ENCODE results near the gene MORF4L1. TPM values are rescaled to one million over a fixed set of nuclear protein-coding genes. Genes with fewer than 3 reads are reported as not detected.
A peak's percentile ranks its signal among the peaks of the same experiment; 100 is the strongest.

The MORF4L1 gene
- total RNA-seq (2013; cell fraction: nucleolus; rRNA removed) = 189 and 192 TPM in 2 replicates
- total RNA-seq (2014; rRNA removed) (113 and 132 TPM in 2 replicates), total RNA-seq (2014; rRNA removed; fragmentation: Illumina TruSeq; extraction: Trizol) (183 and 189 TPM in 2 replicates), total RNA-seq (2021) (227 and 245 TPM in 2 replicates), polyA plus RNA-seq (2011; rRNA removed) (356 and 537 TPM in 2 replicates), polyA plus RNA-seq (2014; fragmentation: Illumina TruSeq; extraction: Trizol) (636 and 940 TPM in 2 replicates), polyA plus RNA-seq (2014; fragmentation: Nextera tagmentation; extraction: Ambion mirVana) (100 to 1,000 TPM; 230 to 403 TPM), polyA plus RNA-seq (2014; rRNA removed) (325 and 426 TPM in 2 replicates), polyA plus RNA-seq (2016; fragmentation: Nextera tagmentation; extraction: Ambion mirVana) (100 to 1,000 TPM; 184 to 198 TPM), polyA minus RNA-seq (2011; rRNA and poly(A)+ RNA removed) (76.0 and 104 TPM in 2 replicates), Bru-seq, nascent RNA (percentile 90 among the genes with signal in this experiment), BruChase-seq, experiment 1, labeled RNA remaining after a 6-hour chase (percentile 93 among the genes with signal in this experiment), BruChase-seq, experiment 2, labeled RNA remaining after a 2-hour chase (percentile 90 among the genes with signal in this experiment)
- polyA plus RNA-seq (2011; ENCODE audit: low read depth) = 210 TPM
- 120 and 179 TPM in 2 replicates for polyA plus RNA-seq (2011; cell fraction: cytosol; rRNA removed)
- 98.5 and 126 TPM in 2 replicates for polyA plus RNA-seq (2011; cell fraction: nucleus; rRNA removed)
- polyA plus RNA-seq (2012) = 241 and 341 TPM in 2 replicates
- polyA minus RNA-seq (2011; cell fraction: cytosol; rRNA and poly(A)+ RNA removed) = 52.9 and 57.2 TPM in 2 replicates
- 41.2 and 59.2 TPM in 2 replicates for polyA minus RNA-seq (2011; cell fraction: nucleus; rRNA and poly(A)+ RNA removed)
- long read RNA-seq, experiment 1, transcript MORF4L1-203 (12 exons, 1,880 nt) = major isoform, 74 of 93 reads
- long read RNA-seq, experiment 1, partial matches to known transcripts = 8 of 93 reads
- long read RNA-seq, experiment 1, other reads (novel, unspliced or antisense) = 8 of 93 reads
- long read RNA-seq, experiment 2, transcript MORF4L1-201 (13 exons, 2,359 nt) = minor isoform, 5 of 519 reads
- long read RNA-seq, experiment 2, transcript MORF4L1-203 (12 exons, 1,880 nt) = major isoform, 345 of 519 reads
- long read RNA-seq, experiment 2, partial matches to known transcripts = 139 of 519 reads
- long read RNA-seq, experiment 2, other reads (novel, unspliced or antisense) = 25 of 519 reads

DNA sequence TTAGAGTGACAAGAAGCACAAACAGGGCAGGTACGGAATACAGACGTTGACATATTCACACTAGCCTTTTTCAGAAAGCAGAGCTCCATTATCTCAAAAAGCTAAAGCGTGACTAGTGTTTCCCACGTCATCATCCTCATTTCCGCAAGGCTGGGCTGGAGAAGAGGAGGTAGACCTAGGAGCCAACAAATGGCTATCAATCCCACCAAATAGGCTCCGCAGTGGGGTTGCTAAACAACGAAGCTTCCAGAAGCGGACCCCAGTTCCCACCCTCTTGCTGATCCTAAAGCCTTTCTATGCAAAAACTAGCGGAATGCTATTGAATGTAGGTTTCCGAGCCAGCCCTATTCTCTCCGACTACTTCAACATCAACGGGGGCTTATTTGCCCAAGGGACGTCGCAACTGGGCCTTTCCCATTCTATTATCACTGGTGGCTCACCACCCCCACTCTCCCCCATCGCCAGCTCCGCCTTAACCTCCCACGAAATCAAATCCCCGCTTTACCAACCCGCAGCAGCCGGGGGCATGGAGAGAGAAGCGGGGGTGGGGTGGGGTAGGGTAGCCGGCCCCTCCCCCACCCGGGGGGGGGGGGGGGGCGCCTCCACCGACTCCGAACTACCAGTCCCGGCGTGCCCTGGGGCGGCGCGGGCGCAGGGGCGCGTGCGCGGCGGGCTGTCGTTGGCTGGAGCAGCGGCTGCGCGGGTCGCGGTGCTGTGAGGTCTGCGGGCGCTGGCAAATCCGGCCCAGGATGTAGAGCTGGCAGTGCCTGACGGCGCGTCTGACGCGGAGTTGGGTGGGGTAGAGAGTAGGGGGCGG is at the start of gene MORF4L1:
MORF4L1 (plus strand) TSS at position 736 of the 817 bp plus-strand sequence. CDS start 128 bp downstream, outside the sequence.
- peak; percentile 18 for FAIRE-seq
- 9% methylated on average over 41 of the region's 52 CpGs for WGBS (ENCODE audit: insufficient coverage, insufficient replicate concordance, low lambda C conversion rate, missing lambda C conversion rate)
- ChIA-PET POLR2A (interaction anchor here (0.5 to 2.5 kb wide), 12 partner anchors 8 to 1165 kb away, joined by 3 to 12 read pairs (median 4); partner anchors contain the start of gene CTSH), CTCF (interaction anchor here (0.6 to 1.6 kb wide), 7 partner anchors 12 to 312 kb away, joined by 3 to 10 read pairs (median 4); no protein-coding TSS in a partner anchor), SMC1A (ENCODE audit: uncharacterized antibody, unreplicated experiment) (interaction anchor here (0.8 to 1.8 kb wide), 5 partner anchors 8 to 68 kb away, joined by 3 to 8 read pairs (median 3); no protein-coding TSS in a partner anchor), RAD21 (ENCODE audit: unreplicated experiment) (interaction anchor here (0.6 to 1.3 kb wide), 6 partner anchors 13 to 132 kb away, joined by 3 to 5 read pairs (median 3); partner anchors contain the start of gene CTSH)
- peak; percentile 71 for DNase-seq (ENCODE audit: low read depth, low spot score)
- Histone ChIP-seq H2AFZ (ENCODE audit: control insufficient read depth, low read depth, low read length) (peak within 1 kb of the TSS; percentile 98), H3K9ac (ENCODE audit: control insufficient read depth, insufficient read depth, low read length) (peak within 1 kb of the TSS; percentile 100), H3K4me3 (peak within 1 kb of the TSS; percentile 90), H3K4me1 (ENCODE audit: control insufficient read depth, insufficient read depth, low read length) (peaks cover 3% of the 10 kb centered on the region; the same call in 1 of the 2 replicates), H3K4me2 (ENCODE audit: control insufficient read depth, insufficient read depth) (peak within 1 kb of the TSS; percentile 91), H3K9me3 (replicated peaks; ENCODE audit: control insufficient read depth, insufficient read depth, low read length) (no peaks in the 10 kb centered on the region), H3K27me3 (replicated peaks in 1 of 2; ENCODE audit: control insufficient read depth in 2 of 2, insufficient read depth in 2 of 2, low read length in 1 of 2) (no peaks in the 10 kb centered on the region), H3K27ac (ENCODE audit: control insufficient read depth, insufficient read depth) (peak within 1 kb of the TSS; percentile 99), H3K79me2 (ENCODE audit: control insufficient read depth, insufficient read depth, low read length) (peaks cover 45% of the 10 kb centered on the region), H4K20me1 (ENCODE audit: control insufficient read depth, insufficient read depth) (peaks cover 5% of the 10 kb centered on the region), H3K36me3 (ENCODE audit: control insufficient read depth in 2 of 2, insufficient read depth in 2 of 2, low read length in 1 of 2) (no peaks in the 10 kb centered on the region)
- in situ Hi-C loops (cut with MboI) (no loop called here), intact Hi-C loops (cut with micrococcal nuclease; ENCODE audit: unreplicated experiment) (loop anchor here (2.0 kb wide), 2 partner anchors 72 to 116 kb away; partner anchors contain the start of gene CTSH)
- no TSS peak for BruUV-seq (replicated peaks)
- ATAC-seq = peak; percentile 90
- peak; percentile 38; the same call in 1 of the 2 replicates for TF ChIP-seq NFYB (IDR thresholded peaks at IDR 0.05; ENCODE audit: insufficient read depth, low read depth, low read length)
- no peak for TF ChIP-seq EP300 (IDR thresholded peaks at IDR 0.05; ENCODE audit: borderline replicate concordance in 1 of 2, control insufficient read depth in 1 of 2, low read depth in 2 of 2, low read length in 2 of 2)
- TF ChIP-seq CREB1 (IDR thresholded peaks at IDR 0.05; ENCODE audit: low read depth) = peak; percentile 96
- TF ChIP-seq, protein P1, sequence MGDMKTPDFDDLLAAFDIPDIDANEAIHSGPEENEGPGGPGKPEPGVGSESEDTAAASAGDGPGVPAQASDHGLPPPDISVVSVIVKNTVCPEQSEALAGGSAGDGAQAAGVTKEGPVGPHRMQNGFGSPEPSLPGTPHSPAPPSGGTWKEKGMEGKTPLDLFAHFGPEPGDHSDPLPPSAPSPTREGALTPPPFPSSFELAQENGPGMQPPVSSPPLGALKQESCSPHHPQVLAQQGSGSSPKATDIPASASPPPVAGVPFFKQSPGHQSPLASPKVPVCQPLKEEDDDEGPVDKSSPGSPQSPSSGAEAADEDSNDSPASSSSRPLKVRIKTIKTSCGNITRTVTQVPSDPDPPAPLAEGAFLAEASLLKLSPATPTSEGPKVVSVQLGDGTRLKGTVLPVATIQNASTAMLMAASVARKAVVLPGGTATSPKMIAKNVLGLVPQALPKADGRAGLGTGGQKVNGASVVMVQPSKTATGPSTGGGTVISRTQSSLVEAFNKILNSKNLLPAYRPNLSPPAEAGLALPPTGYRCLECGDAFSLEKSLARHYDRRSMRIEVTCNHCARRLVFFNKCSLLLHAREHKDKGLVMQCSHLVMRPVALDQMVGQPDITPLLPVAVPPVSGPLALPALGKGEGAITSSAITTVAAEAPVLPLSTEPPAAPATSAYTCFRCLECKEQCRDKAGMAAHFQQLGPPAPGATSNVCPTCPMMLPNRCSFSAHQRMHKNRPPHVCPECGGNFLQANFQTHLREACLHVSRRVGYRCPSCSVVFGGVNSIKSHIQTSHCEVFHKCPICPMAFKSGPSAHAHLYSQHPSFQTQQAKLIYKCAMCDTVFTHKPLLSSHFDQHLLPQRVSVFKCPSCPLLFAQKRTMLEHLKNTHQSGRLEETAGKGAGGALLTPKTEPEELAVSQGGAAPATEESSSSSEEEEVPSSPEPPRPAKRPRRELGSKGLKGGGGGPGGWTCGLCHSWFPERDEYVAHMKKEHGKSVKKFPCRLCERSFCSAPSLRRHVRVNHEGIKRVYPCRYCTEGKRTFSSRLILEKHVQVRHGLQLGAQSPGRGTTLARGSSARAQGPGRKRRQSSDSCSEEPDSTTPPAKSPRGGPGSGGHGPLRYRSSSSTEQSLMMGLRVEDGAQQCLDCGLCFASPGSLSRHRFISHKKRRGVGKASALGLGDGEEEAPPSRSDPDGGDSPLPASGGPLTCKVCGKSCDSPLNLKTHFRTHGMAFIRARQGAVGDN (IDR thresholded peaks at IDR 0.05) = 0 out of 2 replicates have a peak, but pooled peaks have one; percentile 47
- 0 out of 2 replicates have a peak, but pooled peaks have one; percentile 32 for TF ChIP-seq SREBF1 (IDR thresholded peaks at IDR 0.05; ENCODE audit: low read length)
- TF ChIP-seq CREM (IDR thresholded peaks at IDR 0.05; ENCODE audit: low read depth) = peak; percentile 95
- TF ChIP-seq WRNIP1 (IDR thresholded peaks at IDR 0.05; ENCODE audit: borderline replicate concordance, low read depth, low read length) = 0 out of 2 replicates have a peak, but pooled peaks have one; percentile 30
- no peak for TF ChIP-seq SUZ12 (IDR thresholded peaks at IDR 0.05; ENCODE audit: unreplicated experiment)
- TF ChIP-seq NRF1 (conservative IDR thresholded peaks at IDR 0.05; ENCODE audit: low read depth, low read length) = peak; percentile 74
- TF ChIP-seq NFYA (IDR thresholded peaks at IDR 0.05; ENCODE audit: borderline replicate concordance, low read depth, low read length) = no peak

Data from GM12878 (cell line).